B cell (primary cell): ENCODE results near the gene NUP210. TPM values are rescaled to one million over a fixed set of nuclear protein-coding genes. Genes with fewer than 3 reads are reported as not detected.

ENCODE experiments used
- ATAC-seq: fragments of 200-7000 bp; cut with Tn5 transposase; one replicate; pipeline ENCODE4 v1.10.0; 2021; ENCODE audit warnings: low read depth, mild to moderate bottlenecking, moderate number of reproducible peaks, moderate library complexity
- CTCF ChIA-PET: fragments of 350-600 bp; sonication (Branson Sonifier 250); formaldehyde crosslinking; loops from one replicate; lab custom pipeline; 2021; ENCODE audit warnings: antibody characterized with exemption, inconsistent platforms; lab: Charles Lee
- POLR2A ChIA-PET: fragments of 350-600 bp; sonication (Branson Sonifier 250); formaldehyde crosslinking; loops from one replicate; lab custom pipeline; 2021; ENCODE audit warnings: antibody characterized with exemption; lab: Charles Lee
- DNase-seq: peaks from one replicate; pipeline ENCODE4 v3.0.0; 2013
- H2AFZ ChIP-seq: 2 replicates; pipeline ENCODE4 v1.6.1; 2012; ENCODE audit warnings: mild to moderate bottlenecking, low read depth, low read length; ENCODE audit not compliant: insufficient read depth, poor library complexity, severe bottlenecking
- H3K27ac ChIP-seq, 2 donors: 1 replicate in 1 of 2; 2 replicates in 1 of 2; pipeline ENCODE4 v1.5.1; 2012 to 2013; ENCODE audit warnings: low read length in 2 of 2, mild to moderate bottlenecking in 2 of 2, moderate library complexity in 1 of 2
- H3K27me3 ChIP-seq, 4 experiments: fragments of 200-600 bp in 1 of 4; sonication (generic) in 1 of 4; replicated peaks in 1 of 4; 1 replicate in 2 of 4; 2 replicates in 2 of 4; pipeline versions ENCODE4 v1.6.1 to v1.7.0; 2013 to 2016; ENCODE audit warnings: low read length in 3 of 4, mild to moderate bottlenecking in 2 of 4, mixed read lengths in 1 of 4, moderate library complexity in 1 of 4; ENCODE audit not compliant: insufficient read depth in 4 of 4, control insufficient read depth in 3 of 4; ENCODE audit errors: control extremely low read depth in 1 of 4
- H3K36me3 ChIP-seq, 2 experiments: replicated peaks in 1 of 2; 1 replicate in 1 of 2; 2 replicates in 1 of 2; pipeline versions ENCODE4 v1.6.1 to v1.7.1; 2013; ENCODE audit warnings: low read length in 1 of 2; ENCODE audit not compliant: insufficient read depth in 2 of 2, control insufficient read depth in 1 of 2; ENCODE audit errors: control extremely low read depth in 1 of 2, extremely low read depth in 1 of 2
- H3K4me1 ChIP-seq, 2 donors: fragments of 200-600 bp in 1 of 2; sonication (generic) in 1 of 2; 1 replicate in 1 of 2; 2 replicates in 1 of 2; pipeline versions ENCODE4 v1.5.1 to v1.6.1; 2013 to 2017; ENCODE audit warnings: low read length in 2 of 2; ENCODE audit not compliant: control insufficient read depth in 2 of 2, insufficient read depth in 2 of 2
- H3K4me2 ChIP-seq: replicated peaks from 2 replicates; pipeline ENCODE3; 2012; ENCODE audit warnings: mild to moderate bottlenecking, low read depth, low read length; ENCODE audit not compliant: poor library complexity, severe bottlenecking
- H3K4me3 ChIP-seq, 5 experiments: fragments of 200-600 bp in 1 of 5; sonication (generic) in 1 of 5; 1 replicate in 3 of 5; 2 replicates in 2 of 5; pipeline versions ENCODE4 v1.5.1 to v1.7.0; 2011 to 2016; ENCODE audit warnings: low read length in 4 of 5, mild to moderate bottlenecking in 4 of 5, low read depth in 2 of 5, control low read depth in 1 of 5, moderate library complexity in 1 of 5; ENCODE audit not compliant: insufficient read depth in 1 of 5; ENCODE audit errors: control extremely low read depth in 1 of 5, extremely low read depth in 1 of 5
- H3K79me2 ChIP-seq: fragments of 200-600 bp; sonication (generic); one replicate; pipeline ENCODE4 v1.6.0; 2016; ENCODE audit warnings: low read length; ENCODE audit not compliant: control insufficient read depth, insufficient read depth
- H3K9ac ChIP-seq: fragments of 200-600 bp; sonication (generic); 2 replicates; pipeline ENCODE4 v1.6.1; 2017; ENCODE audit warnings: mild to moderate bottlenecking, low read length, moderate library complexity
- H3K9me3 ChIP-seq, 3 donors: one replicate each; pipeline versions ENCODE4 v1.6.1 to v1.7.1; 2013; ENCODE audit warnings: low read length in 2 of 3; ENCODE audit not compliant: control insufficient read depth in 2 of 3, insufficient read depth in 1 of 3; ENCODE audit errors: control extremely low read depth in 1 of 3
- H4K20me1 ChIP-seq: 2 replicates; pipeline ENCODE4 v1.6.0; 2012; ENCODE audit warnings: mild to moderate bottlenecking, low read length; ENCODE audit not compliant: insufficient read depth, control insufficient read depth, poor library complexity, severe bottlenecking
- H3K27ac Mint-ChIP-seq: one replicate; pipeline ENCODE4 v1.8.0; 2021; ENCODE audit warnings: mixed read lengths
- H3K27me3 Mint-ChIP-seq: one replicate; pipeline ENCODE4 v1.8.0; 2021; ENCODE audit warnings: mixed read lengths
- H3K4me1 Mint-ChIP-seq: one replicate; pipeline ENCODE4 v1.8.0; 2021; ENCODE audit warnings: mixed read lengths
- H3K4me3 Mint-ChIP-seq: one replicate; pipeline ENCODE4 v1.8.0; 2021; ENCODE audit warnings: mixed read lengths
- H3K9me3 Mint-ChIP-seq: one replicate; pipeline ENCODE4 v1.8.0; 2022; ENCODE audit warnings: mixed read lengths; ENCODE audit not compliant: insufficient read depth
- EZH2 ChIP-seq: IDR thresholded peaks from 2 replicates; pipeline ENCODE4 v1.6.1; 2012; ENCODE audit warnings: borderline replicate concordance, low read depth, mild to moderate bottlenecking, moderate library complexity, low read length; ENCODE audit not compliant: insufficient read depth, poor library complexity, severe bottlenecking
- WGBS: methylation state at CpG from one replicate; pipeline ENCODE4 v1.1.5; 2013; ENCODE audit warnings: missing lambda C conversion rate; ENCODE audit not compliant: insufficient coverage; 5-methylcytosine and 5-hydroxymethylcytosine counted together
- intact Hi-C: fragments of 100-400 bp; cut with micrococcal nuclease; formaldehyde crosslinking; loops from one replicate; pipeline ENCODE4 v1.10.0; 2022
- polyA plus RNA-seq: library from polyadenylated mRNA; depleted of rRNA; stranded (reverse); fragments of >200 nt; gene quantifications from 2 replicates; pipeline ENCODE4 v1.2.3, GENCODE V29; 2012
- total RNA-seq, 2 donors: library from RNA; stranded (reverse); fragments of 120-200 nt in 1 of 2; gene quantifications; 1 replicate in 1 of 2; 2 replicates in 1 of 2; pipeline versions ENCODE4 v1.2.3 to v1.2.4, GENCODE V29; 2013 to 2022
- TF ChIP-seq, protein P1 (sequence below): fragments of 200-600 bp; IDR thresholded peaks from one replicate; pipeline ENCODE4 v1.8.0; 2022; ENCODE audit warnings: antibody characterized with exemption, mild to moderate bottlenecking

NUP210 gene
- total and polyA plus RNA-seq, 2 donors (not counting 1 experiment from before 2014, with no cell fraction given) = 114 to 159 TPM

DNA sequence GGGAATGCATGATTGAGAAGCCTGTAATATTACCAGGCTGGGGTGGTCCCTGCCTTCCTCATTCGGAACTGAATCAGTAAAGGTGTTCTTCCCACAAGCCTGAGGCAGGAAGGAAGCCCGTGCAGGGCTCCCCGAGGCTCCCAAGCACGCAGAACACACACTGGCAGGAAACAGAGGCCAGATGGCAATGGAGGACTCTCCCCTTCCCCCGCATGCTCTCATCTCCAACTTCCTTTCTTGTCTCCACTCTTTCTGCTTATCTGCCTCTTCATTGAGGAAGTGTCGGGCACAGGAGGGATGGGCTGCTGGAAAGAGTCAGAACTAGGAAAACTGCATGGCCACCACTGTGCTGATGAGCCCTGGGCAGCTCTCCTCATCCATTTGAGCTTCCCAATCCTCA lies 123.5 kb downstream of the NUP210 start:
- POLR2A ChIA-PET = no interaction called here
- DNase-seq (no peak), ATAC-seq (no peak)
- peaks cover 37% of the 10 kb centered on the region for H3K27me3 Mint-ChIP-seq
- no peak overlapping the region for H3K4me2 ChIP-seq
- no peaks in the 10 kb centered on the region for H4K20me1 ChIP-seq
- H3K9me3 ChIP-seq = peaks cover 0 to 3% (median 0%) of the 10 kb centered on the region in 3 donors
- intact Hi-C loops = no loop called here
- H3K9ac ChIP-seq = no peak overlapping the region
- no peak overlapping the region for H3K27ac Mint-ChIP-seq
- no peak for TF ChIP-seq EZH2
- TF ChIP-seq, protein P1, sequence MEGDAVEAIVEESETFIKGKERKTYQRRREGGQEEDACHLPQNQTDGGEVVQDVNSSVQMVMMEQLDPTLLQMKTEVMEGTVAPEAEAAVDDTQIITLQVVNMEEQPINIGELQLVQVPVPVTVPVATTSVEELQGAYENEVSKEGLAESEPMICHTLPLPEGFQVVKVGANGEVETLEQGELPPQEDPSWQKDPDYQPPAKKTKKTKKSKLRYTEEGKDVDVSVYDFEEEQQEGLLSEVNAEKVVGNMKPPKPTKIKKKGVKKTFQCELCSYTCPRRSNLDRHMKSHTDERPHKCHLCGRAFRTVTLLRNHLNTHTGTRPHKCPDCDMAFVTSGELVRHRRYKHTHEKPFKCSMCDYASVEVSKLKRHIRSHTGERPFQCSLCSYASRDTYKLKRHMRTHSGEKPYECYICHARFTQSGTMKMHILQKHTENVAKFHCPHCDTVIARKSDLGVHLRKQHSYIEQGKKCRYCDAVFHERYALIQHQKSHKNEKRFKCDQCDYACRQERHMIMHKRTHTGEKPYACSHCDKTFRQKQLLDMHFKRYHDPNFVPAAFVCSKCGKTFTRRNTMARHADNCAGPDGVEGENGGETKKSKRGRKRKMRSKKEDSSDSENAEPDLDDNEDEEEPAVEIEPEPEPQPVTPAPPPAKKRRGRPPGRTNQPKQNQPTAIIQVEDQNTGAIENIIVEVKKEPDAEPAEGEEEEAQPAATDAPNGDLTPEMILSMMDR = no peak
- H3K36me3 ChIP-seq = no peaks in the 10 kb centered on the region
- no peak overlapping the region for H2AFZ ChIP-seq
- H3K27me3 ChIP-seq = peaks cover 0 to 47% (median 19%) of the 10 kb centered on the region in 4 experiments
- H3K4me1 Mint-ChIP-seq = peaks cover 7% of the 10 kb centered on the region
- H3K4me3 Mint-ChIP-seq = no peak overlapping the region
- WGBS = 0% methylated on average over 5 of the region's 6 CpGs
- H3K4me3 ChIP-seq = no peak overlapping the region
- no peaks in the 10 kb centered on the region for H3K79me2 ChIP-seq
- CTCF ChIA-PET = no interaction called here
- no peaks in the 10 kb centered on the region for H3K9me3 Mint-ChIP-seq
- H3K27ac ChIP-seq = no peak overlapping the region
- H3K4me1 ChIP-seq = peaks cover 5 to 14% of the 10 kb centered on the region in 2 donors

DNA sequence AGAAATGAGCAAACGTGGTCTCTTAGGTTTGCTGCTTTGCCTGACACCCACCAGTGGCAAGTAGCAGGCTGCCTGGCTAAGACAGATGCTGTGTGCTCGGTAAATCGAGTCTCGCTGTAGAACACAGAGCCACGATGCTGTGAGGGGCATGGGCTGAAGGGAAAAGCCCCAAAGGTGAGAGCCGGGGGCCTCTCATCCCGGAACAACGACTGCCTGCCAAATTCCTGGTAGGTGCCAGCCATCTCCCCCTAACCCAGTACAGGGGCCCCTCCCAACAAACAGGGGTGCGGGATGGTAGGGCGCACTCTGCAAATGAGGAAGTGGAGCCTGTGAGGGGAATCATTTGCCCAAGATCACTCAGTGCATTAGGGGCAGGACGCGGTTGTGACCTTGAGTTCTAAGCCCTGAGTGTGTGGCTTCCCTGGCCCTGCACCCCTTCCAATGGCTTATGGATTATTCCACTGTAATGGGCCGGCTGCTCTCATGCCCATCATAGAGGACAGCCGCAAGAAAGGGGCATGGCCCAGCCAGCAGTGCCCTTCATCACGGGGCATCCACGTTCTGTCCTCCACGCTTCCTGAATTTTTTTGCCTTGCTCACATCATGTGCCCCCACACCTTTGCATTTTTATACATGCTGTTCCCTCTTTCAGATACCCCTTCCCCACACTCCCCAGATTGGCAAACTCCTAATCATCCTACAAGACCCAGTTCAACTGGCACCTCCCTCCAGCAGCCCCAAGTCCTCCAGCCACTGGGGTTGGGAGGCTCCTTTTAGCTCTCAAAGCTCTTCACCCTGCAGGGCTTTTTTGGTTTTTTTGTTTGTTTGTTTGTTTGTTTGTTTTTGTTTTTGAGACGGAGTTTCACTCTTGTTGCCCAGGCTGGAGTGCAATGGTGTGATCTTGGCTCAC lies 125.4 kb downstream of the NUP210 start:
- Histone ChIP-seq H3K4me2 (no peak overlapping the region), H3K27me3 (peaks cover 0 to 40% (median 17%) of the 10 kb centered on the region in 4 experiments), H3K4me1 (peaks cover 5 to 14% of the 10 kb centered on the region in 2 donors), H3K36me3 (no peaks in the 10 kb centered on the region), H3K9ac (no peak overlapping the region), H2AFZ (no peak overlapping the region), H3K79me2 (no peaks in the 10 kb centered on the region), H3K4me3 (no peak overlapping the region), H3K27ac (no peak overlapping the region), H4K20me1 (no peaks in the 10 kb centered on the region), H3K9me3 (peaks cover 0 to 3% (median 0%) of the 10 kb centered on the region in 3 donors)
- Mint-ChIP-seq H3K27ac (no peak overlapping the region), H3K27me3 (peaks cover 27% of the 10 kb centered on the region), H3K4me1 (peaks cover 3% of the 10 kb centered on the region), H3K4me3 (no peak overlapping the region), H3K9me3 (no peaks in the 10 kb centered on the region)
- ATAC-seq = peak; percentile 62
- intact Hi-C loops = no loop called here
- peak; percentile 34 for DNase-seq
- POLR2A ChIA-PET = no interaction called here
- 70% methylated on average over 13 of the region's 18 CpGs for WGBS
- CTCF ChIA-PET = no interaction called here
- TF ChIP-seq, protein P1 = no peak
- TF ChIP-seq EZH2 = no peak
